HCT116 (cell line): Measurements from ENCODE around the gene FAM3B. TPM values are rescaled to one million over a fixed set of nuclear protein-coding genes. Genes with fewer than 3 reads are reported as not detected.

Experiments
- ATAC-seq: fragments of 200-7000 bp; cut with Tn5 transposase; 2 replicates; pipeline ENCODE4 v1.9.1; 2020; ENCODE audit warnings: mild to moderate bottlenecking, moderate library complexity
- BruUV-seq: library from RNA; stranded (reverse); fragments of 400-500 nt; replicated peaks from 2 replicates; lab custom pipeline; 2021; lab: Mats Ljungman, UMichigan
- CTCF ChIA-PET: fragments of 300-600 bp; sonication (Branson Sonifier 250); formaldehyde crosslinking; loops from one replicate; lab custom pipeline; 2021; ENCODE audit warnings: antibody characterized with exemption; lab: Charles Lee
- POLR2A ChIA-PET: fragments of 300-600, 350-600 bp; sonication (Branson Sonifier 250); formaldehyde crosslinking; loops from one replicate; lab custom pipeline; 2021; ENCODE audit warnings: antibody characterized with exemption; lab: Charles Lee
- RAD21 ChIA-PET, 2 experiments: fragments of 300-600 bp; sonication (Branson Sonifier 250); formaldehyde crosslinking; loops; one replicate each; lab custom pipeline; 2023; ENCODE audit warnings: low total read pairs in 2 of 2; ENCODE audit not compliant: uncharacterized antibody in 2 of 2, unreplicated experiment in 2 of 2, low non-redundant PET in 1 of 2; lab: Charles Lee
- DNase-seq: peaks from one replicate; pipeline ENCODE4 v3.0.0-alpha.2; 2010; ENCODE audit warnings: low read depth, low spot score
- H2AFZ ChIP-seq: fragments of 200-600 bp; shearing (Covaris generic), sonication (generic); 2 replicates; pipeline ENCODE4 v1.6.1; 2017; ENCODE audit warnings: low read depth, mixed run types, mixed read lengths, antibody characterized with exemption, low read length; ENCODE audit not compliant: poor library complexity, severe bottlenecking
- H3K27ac ChIP-seq: 2 replicates; pipeline ENCODE4 v1.5.1; 2012; ENCODE audit warnings: low read depth, low read length
- H3K27me3 ChIP-seq: fragments of 200-600 bp; sonication (generic); 2 replicates; pipeline ENCODE4 v1.6.1; 2016; ENCODE audit warnings: mixed run types, low read length, mixed read lengths; ENCODE audit not compliant: insufficient read depth
- H3K36me3 ChIP-seq, 2 experiments: fragments of 200-500 bp in 1 of 2; fragments of 200-600 bp in 1 of 2; sonication (Bioruptor generic) in 1 of 2; sonication (generic) in 1 of 2; 2 replicates each; pipeline versions ENCODE4 v1.5.1 to v1.6.1; 2014 to 2016; ENCODE audit warnings: low read length in 2 of 2, inconsistent platforms in 1 of 2, mixed read lengths in 1 of 2, mixed run types in 1 of 2; ENCODE audit not compliant: insufficient read depth in 2 of 2, control insufficient read depth in 1 of 2
- H3K4me1 ChIP-seq, 2 experiments: fragments of 200-600 bp in 1 of 2; sonication (generic) in 1 of 2; 2 replicates each; pipeline versions ENCODE4 v1.5.1 to v1.6.1; 2012 to 2017; ENCODE audit warnings: low read length in 2 of 2, inconsistent platforms in 1 of 2, mild to moderate bottlenecking in 1 of 2, mixed read lengths in 1 of 2, mixed run types in 1 of 2, moderate library complexity in 1 of 2; ENCODE audit not compliant: insufficient read depth in 2 of 2, control insufficient read depth in 1 of 2
- H3K4me2 ChIP-seq: fragments of 200-600 bp; sonication (generic); 2 replicates; pipeline ENCODE4 v1.6.1; 2017; ENCODE audit warnings: mixed run types, low read length, mixed read lengths
- H3K4me3 ChIP-seq, 2 experiments: fragments of 200-600 bp in 1 of 2; sonication (generic) in 1 of 2; replicated peaks in 1 of 2; 2 replicates each; pipeline ENCODE4 v1.5.1; 2011 to 2016; ENCODE audit warnings: low read length in 2 of 2, control low read depth in 1 of 2, low read depth in 1 of 2, mild to moderate bottlenecking in 1 of 2, mixed read lengths in 1 of 2, mixed run types in 1 of 2
- H3K79me2 ChIP-seq: fragments of 200-600 bp; sonication (generic); 2 replicates; pipeline ENCODE4 v1.6.1; 2017; ENCODE audit warnings: mild to moderate bottlenecking, mixed run types, low read length, moderate library complexity, mixed read lengths; ENCODE audit not compliant: insufficient read depth
- H3K9ac ChIP-seq: fragments of 200-600 bp; sonication (generic); 2 replicates; pipeline ENCODE4 v1.6.1; 2016; ENCODE audit warnings: low read length, mixed read lengths
- H3K9me2 ChIP-seq: fragments of 200-600 bp; sonication (generic), shearing (Covaris generic); 2 replicates; pipeline ENCODE4 v1.6.1; 2017; ENCODE audit warnings: mixed run types, mild to moderate bottlenecking, moderate library complexity; ENCODE audit not compliant: insufficient read depth
- H3K9me3 ChIP-seq, 2 experiments: fragments of 200-500 bp in 1 of 2; fragments of 200-600 bp in 1 of 2; sonication (Bioruptor generic) in 1 of 2; sonication (generic) in 1 of 2; 2 replicates each; pipeline ENCODE4 v1.6.1; 2014 to 2017; ENCODE audit warnings: low read length in 2 of 2, mixed read lengths in 2 of 2, inconsistent platforms in 1 of 2, low read depth in 1 of 2, mild to moderate bottlenecking in 1 of 2, mixed run types in 1 of 2, moderate library complexity in 1 of 2; ENCODE audit not compliant: control insufficient read depth in 1 of 2, insufficient read depth in 1 of 2
- H4K20me1 ChIP-seq: fragments of 200-600 bp; sonication (generic), shearing (Covaris generic); 2 replicates; pipeline ENCODE4 v1.6.1; 2017; ENCODE audit warnings: mixed run types, mild to moderate bottlenecking, moderate library complexity; ENCODE audit not compliant: insufficient read depth
- CEBPB ChIP-seq: IDR thresholded peaks from 2 replicates; pipeline ENCODE4 v1.6.1; 2012; ENCODE audit warnings: low read depth
- EGR1 ChIP-seq: IDR thresholded peaks from 2 replicates; pipeline ENCODE4 v1.6.1; 2012; ENCODE audit warnings: low read depth
- EZH2 ChIP-seq: fragments of 200-600 bp; sonication (generic); IDR thresholded peaks from 2 replicates; pipeline ENCODE4 v1.6.1; 2017; ENCODE audit warnings: antibody characterized with exemption, mixed run types
- JUND ChIP-seq: IDR thresholded peaks from 2 replicates; pipeline ENCODE4 v1.6.1; 2012
- SRF ChIP-seq: IDR thresholded peaks from 2 replicates; pipeline ENCODE4 v1.6.1; 2012; ENCODE audit warnings: low read depth
- YY1 ChIP-seq: IDR thresholded peaks from 2 replicates; pipeline ENCODE4 v1.6.1; 2011; ENCODE audit warnings: low read length, low read depth, moderate library complexity, mild to moderate bottlenecking; ENCODE audit not compliant: insufficient replicate concordance; ENCODE audit errors: extremely low read depth
- ZBTB33 ChIP-seq: IDR thresholded peaks from 2 replicates; pipeline ENCODE4 v1.6.1; 2011; ENCODE audit warnings: mild to moderate bottlenecking, low read length, moderate library complexity; ENCODE audit not compliant: insufficient replicate concordance; ENCODE audit errors: extremely low read depth
- ZFX ChIP-seq: fragments of 450-650 bp; IDR thresholded peaks from 2 replicates; pipeline ENCODE4 v1.6.1; 2017
- intact Hi-C: fragments of 100-400 bp; cut with micrococcal nuclease; formaldehyde crosslinking; loops from 2 replicates; pipeline ENCODE4 v1.10.0; 2022
- total RNA-seq: library from RNA; stranded (reverse); gene quantifications from one replicate; pipeline ENCODE4 v1.2.1, GENCODE V29; 2021; ENCODE audit not compliant: unreplicated experiment
- TF ChIP-seq, protein P1 (sequence below), 3 experiments: fragments of 200-600 bp in 1 of 3; sonication (generic) in 1 of 3; IDR thresholded peaks in 2 of 3; conservative IDR thresholded peaks in 1 of 3; 2 replicates each; pipeline ENCODE4 v1.5.1; 2012 to 2017; ENCODE audit warnings: low read depth in 2 of 3, low read length in 2 of 3, antibody characterized with exemption in 1 of 3, borderline replicate concordance in 1 of 3, control low read depth in 1 of 3, mild to moderate bottlenecking in 1 of 3, mixed read lengths in 1 of 3, mixed run types in 1 of 3, moderate library complexity in 1 of 3; ENCODE audit not compliant: insufficient read depth in 1 of 3

FAM3B gene
- total RNA-seq, 1 experiment from 2014 or later = not detected

DNA sequence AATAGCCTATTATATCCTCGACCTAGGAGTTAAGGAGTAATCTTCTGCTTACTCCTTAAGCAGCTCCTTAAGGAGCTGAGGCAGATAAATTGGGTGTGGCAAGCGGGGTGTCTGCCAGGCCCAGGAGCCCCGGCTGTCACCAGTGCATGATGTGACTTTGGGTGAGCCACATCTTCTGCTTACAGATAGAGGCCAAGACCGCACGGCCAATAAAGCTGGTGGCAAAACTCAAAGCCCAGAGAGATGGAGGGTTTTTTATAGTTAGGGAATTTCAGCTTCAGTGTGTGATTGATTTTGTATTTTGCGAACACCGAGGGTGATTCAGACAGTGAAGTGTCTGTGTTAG lies 55.1 kb downstream of the FAM3B start:
- H3K79me2 ChIP-seq = no peaks in the 10 kb centered on the region
- H3K36me3 ChIP-seq = no peaks in the 10 kb centered on the region
- RAD21 ChIA-PET = no interaction called here
- POLR2A ChIA-PET = no interaction called here
- no peaks in the 10 kb centered on the region for H3K9me2 ChIP-seq
- H4K20me1 ChIP-seq = no peaks in the 10 kb centered on the region
- CTCF ChIA-PET = interaction anchor here (1.1 to 1.4 kb wide), 2 partner anchors 88 to 89 kb away, joined by 3 to 4 read pairs; no protein-coding TSS in a partner anchor
- H3K27ac ChIP-seq = no peak overlapping the region
- TF ChIP-seq ZBTB33 (no peak), EGR1 (no peak), JUND (no peak), EZH2 (no peak)
- no peak overlapping the region for H3K9ac ChIP-seq
- no TSS peak for BruUV-seq
- H3K4me2 ChIP-seq = no peak overlapping the region
- no peak overlapping the region for H3K4me3 ChIP-seq
- peaks cover 3 to 4% of the 10 kb centered on the region in 2 experiments; a peak in 3 of 4 replicates for H3K4me1 ChIP-seq
- DNase-seq = no peak
- H3K9me3 ChIP-seq = no peaks in the 10 kb centered on the region
- H3K27me3 ChIP-seq = no peaks in the 10 kb centered on the region
- intact Hi-C loops = no loop called here
- ATAC-seq = no peak
- H2AFZ ChIP-seq = no peak overlapping the region

DNA sequence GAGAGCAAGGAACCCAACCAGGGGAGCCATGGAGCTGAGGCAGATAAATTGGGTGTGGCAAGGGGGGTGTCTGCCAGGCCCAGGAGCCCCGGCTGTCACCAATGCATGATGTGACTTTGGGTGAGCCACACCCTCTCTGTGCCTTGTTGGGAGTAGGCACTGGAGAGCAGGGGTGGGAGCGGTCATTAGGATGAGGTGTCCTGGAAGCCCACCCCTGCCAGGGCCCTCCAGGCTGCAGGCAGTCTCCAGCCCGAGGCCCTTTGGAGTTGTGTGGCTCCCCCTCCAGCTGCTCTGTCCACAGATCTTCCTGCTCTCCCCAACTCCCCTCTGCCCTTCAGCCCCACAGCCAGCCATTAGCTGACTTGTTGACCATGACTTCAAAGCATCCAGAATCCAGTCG lies 56.7 kb downstream of the FAM3B start:
- BruUV-seq = no TSS peak
- intact Hi-C loops = no loop called here
- Histone ChIP-seq H3K27me3 (no peaks in the 10 kb centered on the region), H3K9me3 (no peaks in the 10 kb centered on the region), H3K27ac (no peak overlapping the region), H3K36me3 (no peaks in the 10 kb centered on the region), H3K4me2 (no peak overlapping the region), H3K4me3 (no peak overlapping the region), H3K4me1 (no peaks in the 10 kb centered on the region), H2AFZ (no peak overlapping the region), H3K9me2 (no peaks in the 10 kb centered on the region), H4K20me1 (no peaks in the 10 kb centered on the region), H3K9ac (no peak overlapping the region), H3K79me2 (no peaks in the 10 kb centered on the region)
- RAD21 ChIA-PET = interaction anchor here in 1 of 2 experiments (0.7 kb wide), 1 partner anchor 90 kb away, joined by 3 read pairs; no protein-coding TSS in a partner anchor
- no peak for DNase-seq
- TF ChIP-seq SRF (no peak), CEBPB (no peak), EGR1 (no peak), EZH2 (no peak), ZFX (no peak), YY1 (no peak)
- TF ChIP-seq, protein P1, sequence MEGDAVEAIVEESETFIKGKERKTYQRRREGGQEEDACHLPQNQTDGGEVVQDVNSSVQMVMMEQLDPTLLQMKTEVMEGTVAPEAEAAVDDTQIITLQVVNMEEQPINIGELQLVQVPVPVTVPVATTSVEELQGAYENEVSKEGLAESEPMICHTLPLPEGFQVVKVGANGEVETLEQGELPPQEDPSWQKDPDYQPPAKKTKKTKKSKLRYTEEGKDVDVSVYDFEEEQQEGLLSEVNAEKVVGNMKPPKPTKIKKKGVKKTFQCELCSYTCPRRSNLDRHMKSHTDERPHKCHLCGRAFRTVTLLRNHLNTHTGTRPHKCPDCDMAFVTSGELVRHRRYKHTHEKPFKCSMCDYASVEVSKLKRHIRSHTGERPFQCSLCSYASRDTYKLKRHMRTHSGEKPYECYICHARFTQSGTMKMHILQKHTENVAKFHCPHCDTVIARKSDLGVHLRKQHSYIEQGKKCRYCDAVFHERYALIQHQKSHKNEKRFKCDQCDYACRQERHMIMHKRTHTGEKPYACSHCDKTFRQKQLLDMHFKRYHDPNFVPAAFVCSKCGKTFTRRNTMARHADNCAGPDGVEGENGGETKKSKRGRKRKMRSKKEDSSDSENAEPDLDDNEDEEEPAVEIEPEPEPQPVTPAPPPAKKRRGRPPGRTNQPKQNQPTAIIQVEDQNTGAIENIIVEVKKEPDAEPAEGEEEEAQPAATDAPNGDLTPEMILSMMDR (IDR thresholded peaks at IDR 0.05 in 2 of 3, conservative IDR thresholded peaks at IDR 0.05 in 1 of 3; ENCODE audit: borderline replicate concordance in 1 of 3, insufficient read depth in 1 of 3, low read depth in 2 of 3, low read length in 2 of 3) = no peak
- POLR2A ChIA-PET = interaction anchor here (0.6 kb wide), 1 partner anchor 110 kb away, joined by 3 read pairs; no protein-coding TSS in a partner anchor
- ATAC-seq = no peak
- CTCF ChIA-PET = no interaction called here
